ENCODE results near the gene CNGB1. TPM values are rescaled to one million over a fixed set of nuclear protein-coding genes. Genes with fewer than 3 reads are reported as not detected.
"Not testable (repeated sequence)": the region's sequence is repeated elsewhere in the genome, so short reads cannot be mapped to it uniquely, and the experiment has no call there.

CNGB1 gene
- total RNA-seq, 1 donor from 2014 or later, result 0.19 TPM

DNA sequence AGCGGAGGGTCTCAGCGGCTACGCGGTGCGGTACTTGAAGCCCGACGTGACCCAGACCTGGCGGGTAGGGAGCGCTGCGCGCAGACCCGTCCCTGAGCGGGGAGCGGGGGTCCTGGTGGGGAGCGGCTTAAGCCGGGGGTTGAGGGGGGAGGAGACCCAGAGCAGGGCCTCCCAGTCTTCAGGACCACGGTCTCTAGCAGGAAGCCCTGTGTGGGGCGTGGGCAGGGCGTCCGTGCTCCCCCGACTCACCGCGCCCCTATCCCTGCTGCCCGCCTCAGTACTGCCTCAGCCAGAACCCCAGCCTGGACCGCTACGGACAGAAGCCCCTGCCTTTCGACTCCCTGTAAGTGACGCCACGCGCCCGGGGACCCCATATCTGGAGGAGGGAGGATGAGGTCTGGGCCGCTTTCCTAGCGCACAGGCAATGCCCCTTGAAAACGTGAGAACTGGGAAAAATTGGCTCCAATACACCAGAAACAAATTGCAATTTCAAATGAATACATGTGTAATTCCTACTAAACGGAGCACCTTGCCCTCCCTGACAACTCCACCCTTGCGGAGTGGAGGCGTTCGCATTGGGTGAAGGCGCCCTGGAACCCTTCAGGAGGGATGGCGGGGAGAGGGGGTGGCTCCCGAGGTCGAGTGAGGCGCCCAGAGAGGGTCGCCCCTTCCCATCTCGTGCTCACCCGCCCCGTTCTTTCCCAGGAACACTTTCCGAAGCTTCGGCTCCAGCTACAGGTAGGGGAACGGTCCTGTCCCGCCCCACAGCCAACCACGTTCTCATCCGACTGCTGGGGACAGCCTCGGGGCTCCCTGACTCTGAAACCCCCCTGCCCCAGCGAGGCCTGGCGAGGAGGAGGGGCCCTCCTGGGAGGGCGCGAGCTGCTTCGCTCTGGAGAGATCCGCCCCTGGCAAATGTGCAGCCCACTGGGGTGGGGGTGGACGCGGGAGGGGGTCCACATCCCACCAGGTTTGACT lies 14.6 kb upstream of the CNGB1 start:
- no peak for DNase-seq (ENCODE audit: extremely low spot score, unreplicated experiment)
- Mint-ChIP-seq H3K36me3 (no peaks in the 10 kb centered on the region), H3K9me3 (no peaks in the 10 kb centered on the region), H3K27ac (peak overlapping the region; percentile 63), H3K4me1 (ENCODE audit: unreplicated experiment) (no peaks in the 10 kb centered on the region), H3K4me3 (peak overlapping the region; percentile 93), H3K27me3 (peaks cover 36% of the 10 kb centered on the region)
- TF ChIP-seq, protein P1, sequence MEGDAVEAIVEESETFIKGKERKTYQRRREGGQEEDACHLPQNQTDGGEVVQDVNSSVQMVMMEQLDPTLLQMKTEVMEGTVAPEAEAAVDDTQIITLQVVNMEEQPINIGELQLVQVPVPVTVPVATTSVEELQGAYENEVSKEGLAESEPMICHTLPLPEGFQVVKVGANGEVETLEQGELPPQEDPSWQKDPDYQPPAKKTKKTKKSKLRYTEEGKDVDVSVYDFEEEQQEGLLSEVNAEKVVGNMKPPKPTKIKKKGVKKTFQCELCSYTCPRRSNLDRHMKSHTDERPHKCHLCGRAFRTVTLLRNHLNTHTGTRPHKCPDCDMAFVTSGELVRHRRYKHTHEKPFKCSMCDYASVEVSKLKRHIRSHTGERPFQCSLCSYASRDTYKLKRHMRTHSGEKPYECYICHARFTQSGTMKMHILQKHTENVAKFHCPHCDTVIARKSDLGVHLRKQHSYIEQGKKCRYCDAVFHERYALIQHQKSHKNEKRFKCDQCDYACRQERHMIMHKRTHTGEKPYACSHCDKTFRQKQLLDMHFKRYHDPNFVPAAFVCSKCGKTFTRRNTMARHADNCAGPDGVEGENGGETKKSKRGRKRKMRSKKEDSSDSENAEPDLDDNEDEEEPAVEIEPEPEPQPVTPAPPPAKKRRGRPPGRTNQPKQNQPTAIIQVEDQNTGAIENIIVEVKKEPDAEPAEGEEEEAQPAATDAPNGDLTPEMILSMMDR (conservative IDR thresholded peaks at IDR 0.05), result no peak

DNA sequence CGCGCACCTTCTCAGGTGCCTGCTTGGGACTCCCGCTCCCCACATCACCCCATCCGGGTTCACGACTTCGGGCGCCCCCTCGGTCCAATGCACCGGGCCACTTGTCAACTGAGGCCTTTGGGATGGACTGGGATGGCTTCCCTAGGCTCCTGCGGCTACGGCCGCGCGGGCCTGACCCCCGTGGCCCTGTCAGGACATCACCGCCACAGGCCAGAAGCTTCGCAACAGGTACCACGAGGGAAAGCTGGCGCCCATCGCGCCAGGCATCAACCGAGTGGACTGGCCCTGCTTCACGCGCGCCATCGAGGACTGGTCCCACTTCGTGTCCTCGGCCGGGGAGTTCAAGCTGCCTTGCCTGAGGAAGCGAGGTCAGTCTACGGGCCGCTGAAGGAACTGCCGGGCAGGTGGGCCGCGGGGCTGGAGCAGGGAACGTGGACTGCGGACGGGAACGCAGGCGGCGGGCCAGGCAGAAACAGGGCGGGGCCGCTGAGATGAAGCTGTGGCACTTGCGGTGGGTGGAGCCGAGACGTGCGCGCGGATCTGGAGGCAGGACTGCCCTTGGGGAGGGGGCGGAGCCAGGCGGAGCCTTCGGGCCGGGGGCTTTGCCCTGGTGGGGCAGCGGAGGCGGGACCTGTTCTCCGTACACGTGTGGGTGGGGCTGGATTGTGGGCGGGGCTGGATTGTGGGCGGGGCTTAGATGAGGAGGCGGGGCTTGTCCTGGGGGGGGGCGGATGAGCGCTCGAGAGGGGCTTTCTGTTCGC lies 13.7 kb upstream of the CNGB1 start:
- DNase-seq (ENCODE audit: extremely low spot score, unreplicated experiment), result peak; percentile 96
- Mint-ChIP-seq H3K27ac (no peak overlapping the region), H3K27me3 (peaks cover 36% of the 10 kb centered on the region), H3K4me1 (ENCODE audit: unreplicated experiment) (no peaks in the 10 kb centered on the region), H3K36me3 (no peaks in the 10 kb centered on the region), H3K9me3 (no peaks in the 10 kb centered on the region), H3K4me3 (peak overlapping the region; percentile 93)
- TF ChIP-seq, protein P1 (conservative IDR thresholded peaks at IDR 0.05), result no peak

DNA sequence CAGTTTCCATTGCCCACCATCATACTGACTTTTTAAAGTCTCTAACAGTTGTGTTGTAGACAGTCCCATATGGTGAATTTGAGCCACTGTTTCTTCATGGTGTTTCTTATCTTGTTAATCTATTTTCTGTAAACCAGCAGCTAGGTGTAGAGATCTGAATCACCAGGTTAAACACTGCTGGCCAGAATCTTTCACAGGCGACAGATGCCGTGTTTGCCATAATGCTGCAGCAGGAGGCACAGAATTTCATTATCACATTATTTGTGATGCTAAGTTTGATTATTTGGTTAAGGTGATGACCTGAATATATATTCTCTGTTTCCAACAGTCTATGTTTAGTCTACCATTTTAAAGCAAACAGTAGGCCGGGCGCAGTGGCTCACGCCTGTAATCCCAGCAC lies 11.5 kb upstream of the CNGB1 start:
- TF ChIP-seq, protein P1 (conservative IDR thresholded peaks at IDR 0.05), result no peak
- no peak overlapping the region for H3K4me3 Mint-ChIP-seq
- H3K36me3 Mint-ChIP-seq, result no peaks in the 10 kb centered on the region
- DNase-seq (ENCODE audit: extremely low spot score, unreplicated experiment), result no peak
- no peak overlapping the region for H3K27ac Mint-ChIP-seq
- H3K27me3 Mint-ChIP-seq, result peaks cover 28% of the 10 kb centered on the region
- H3K4me1 Mint-ChIP-seq (ENCODE audit: unreplicated experiment), result no peaks in the 10 kb centered on the region
- H3K9me3 Mint-ChIP-seq, result no peaks in the 10 kb centered on the region

DNA sequence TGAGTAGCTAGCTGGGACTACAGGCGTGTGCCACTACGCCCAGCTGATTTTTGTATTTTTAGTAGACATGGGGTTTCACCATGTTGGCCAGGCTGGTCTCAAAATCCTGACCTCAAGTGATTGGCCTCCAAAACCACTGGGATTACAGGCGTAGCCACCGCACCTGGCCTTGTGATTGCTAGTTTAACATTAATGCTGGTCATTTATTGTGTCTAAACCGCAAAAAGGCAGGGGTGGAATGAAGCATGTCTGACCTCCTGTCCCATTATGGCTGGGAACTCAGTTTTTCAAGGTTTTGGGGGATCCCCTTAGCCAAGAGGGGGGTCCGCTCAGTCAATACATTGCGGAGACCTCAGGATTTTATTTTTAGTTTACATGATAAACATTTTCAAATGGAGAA lies 10.7 kb upstream of the CNGB1 start:
- Mint-ChIP-seq H3K27me3 (peaks cover 20% of the 10 kb centered on the region), H3K27ac (no peak overlapping the region), H3K36me3 (no peaks in the 10 kb centered on the region), H3K4me1 (ENCODE audit: unreplicated experiment) (no peaks in the 10 kb centered on the region), H3K9me3 (no peaks in the 10 kb centered on the region), H3K4me3 (no peak overlapping the region)
- TF ChIP-seq, protein P1 (conservative IDR thresholded peaks at IDR 0.05), result no peak
- no peak for DNase-seq (ENCODE audit: extremely low spot score, unreplicated experiment)

DNA sequence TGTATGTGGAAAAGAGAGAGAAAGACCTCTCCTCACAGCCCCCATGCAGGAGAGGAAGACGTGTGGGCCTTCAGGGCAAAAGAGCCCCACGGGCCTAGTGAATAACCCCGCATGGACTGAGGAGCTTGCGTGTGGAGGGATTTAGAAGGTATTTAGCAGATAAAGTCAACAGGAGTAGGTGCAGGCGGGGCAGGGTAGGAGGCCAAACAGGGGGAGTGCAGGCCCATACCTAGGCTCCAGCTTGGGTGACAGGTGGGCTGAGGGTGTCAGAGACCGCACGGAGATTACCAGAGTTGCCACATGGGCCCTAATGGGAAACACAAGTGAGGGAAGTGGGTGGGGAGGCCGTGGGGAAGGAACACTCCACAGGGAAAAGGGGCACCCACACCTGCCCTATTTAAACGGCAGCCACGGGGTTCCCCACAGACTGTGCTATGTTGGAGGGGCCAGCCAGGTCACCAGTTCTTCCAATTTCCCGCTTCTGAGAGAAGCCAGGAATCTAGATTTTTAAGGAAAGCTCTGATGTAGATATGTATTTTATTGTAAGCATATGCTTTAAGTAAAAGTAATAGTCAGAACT lies 8.2 kb upstream of the CNGB1 start:
- Mint-ChIP-seq H3K4me1 (ENCODE audit: unreplicated experiment) (no peaks in the 10 kb centered on the region), H3K9me3 (no peaks in the 10 kb centered on the region), H3K27me3 (peaks cover 5% of the 10 kb centered on the region), H3K36me3 (no peaks in the 10 kb centered on the region), H3K27ac (no peak overlapping the region), H3K4me3 (no peak overlapping the region)
- DNase-seq (ENCODE audit: extremely low spot score, unreplicated experiment), result no peak
- TF ChIP-seq, protein P1 (conservative IDR thresholded peaks at IDR 0.05), result no peak

DNA sequence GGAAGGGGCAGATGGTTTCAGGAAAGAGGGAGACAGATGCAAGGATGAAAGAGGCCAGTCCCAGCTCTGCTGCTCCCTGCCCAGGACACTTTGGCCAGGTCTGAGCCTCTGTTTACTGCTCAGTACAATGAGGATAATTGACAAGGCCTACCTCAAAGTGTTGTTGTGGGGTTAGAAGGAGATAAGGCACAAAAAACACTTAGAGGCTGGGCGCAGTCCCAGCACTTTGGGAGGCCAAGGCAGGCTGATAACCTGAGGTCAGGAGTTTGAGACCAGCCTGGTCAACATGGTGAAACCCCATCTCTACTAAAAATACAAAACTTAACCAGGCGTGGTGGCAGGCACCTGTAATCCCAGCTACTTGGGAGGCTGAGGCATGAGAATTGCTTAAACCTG lies 7.1 kb upstream of the CNGB1 start:
- H3K36me3 Mint-ChIP-seq; H3K4me1 Mint-ChIP-seq (ENCODE audit: unreplicated experiment); H3K4me3 Mint-ChIP-seq; H3K9me3 Mint-ChIP-seq; H3K27ac Mint-ChIP-seq; H3K27me3 Mint-ChIP-seq; DNase-seq (ENCODE audit: extremely low spot score, unreplicated experiment): not testable (repeated sequence)

Measured in type B pancreatic cell (in vitro differentiated cells).